ENCODE results near the gene GAB4. TPM values are rescaled to one million over a fixed set of nuclear protein-coding genes. Genes with fewer than 3 reads are reported as not detected.

The GAB4 gene
- total RNA-seq, 6 experiments from 2014 or later: not detected

GRCh38 chr22:16966251-16966650 lies 41.8 kb downstream of the GAB4 start:
- DNase-seq: no peak
- H3K27me3 Mint-ChIP-seq (ENCODE audit: insufficient read depth): peaks cover 1% of the 10 kb centered on the region
- H3K9me3 Mint-ChIP-seq: peaks cover 58% of the 10 kb centered on the region
- H3K4me1 Mint-ChIP-seq (ENCODE audit: low read depth): no peaks in the 10 kb centered on the region
- no peak for TF ChIP-seq CTCF (IDR thresholded peaks at IDR 0.05)
- H3K4me3 Mint-ChIP-seq: no peak overlapping the region
- H3K27ac Mint-ChIP-seq: no peak overlapping the region
- peaks cover 9% of the 10 kb centered on the region for H3K36me3 Mint-ChIP-seq (ENCODE audit: low read depth)

- H3K4me3 Mint-ChIP-seq: no peak overlapping the region
- H3K27me3 Mint-ChIP-seq (ENCODE audit: insufficient read depth): peaks cover 1% of the 10 kb centered on the region
- H3K4me1 Mint-ChIP-seq (ENCODE audit: low read depth): no peaks in the 10 kb centered on the region
- no peak overlapping the region for H3K27ac Mint-ChIP-seq
- H3K9me3 Mint-ChIP-seq: peaks cover 63% of the 10 kb centered on the region
- H3K36me3 Mint-ChIP-seq (ENCODE audit: low read depth): peaks cover 9% of the 10 kb centered on the region
- DNase-seq: no peak
- TF ChIP-seq CTCF (IDR thresholded peaks at IDR 0.05): no peak
These were observed 42.5 kb downstream of the GAB4 start for GRCh38 chr22:16965560-16965959.

- H3K4me1 Mint-ChIP-seq (ENCODE audit: low read depth): no peaks in the 10 kb centered on the region
- no peak overlapping the region for H3K27ac Mint-ChIP-seq
- peaks cover 1% of the 10 kb centered on the region for H3K27me3 Mint-ChIP-seq (ENCODE audit: insufficient read depth)
- no peak for DNase-seq
- H3K9me3 Mint-ChIP-seq: peaks cover 60% of the 10 kb centered on the region
- no peak overlapping the region for H3K4me3 Mint-ChIP-seq
- no peak for TF ChIP-seq CTCF (IDR thresholded peaks at IDR 0.05)
- H3K36me3 Mint-ChIP-seq (ENCODE audit: low read depth): peaks cover 9% of the 10 kb centered on the region
These were observed 42.9 kb downstream of the GAB4 start for GRCh38 chr22:16965083-16965482.

GRCh38 chr22:16964366-16964765 lies 43.7 kb downstream of the GAB4 start:
- peaks cover 60% of the 10 kb centered on the region for H3K9me3 Mint-ChIP-seq
- no peak overlapping the region for H3K4me3 Mint-ChIP-seq
- TF ChIP-seq CTCF (IDR thresholded peaks at IDR 0.05): no peak
- peaks cover 1% of the 10 kb centered on the region for H3K27me3 Mint-ChIP-seq (ENCODE audit: insufficient read depth)
- no peak for DNase-seq
- H3K4me1 Mint-ChIP-seq (ENCODE audit: low read depth): no peaks in the 10 kb centered on the region
- peaks cover 9% of the 10 kb centered on the region for H3K36me3 Mint-ChIP-seq (ENCODE audit: low read depth)
- no peak overlapping the region for H3K27ac Mint-ChIP-seq

GRCh38 chr22:16963189-16963945 lies 44.7 kb downstream of the GAB4 start:
- Mint-ChIP-seq H3K36me3 (ENCODE audit: low read depth) (peaks cover 9% of the 10 kb centered on the region), H3K9me3 (peaks cover 62% of the 10 kb centered on the region)

More at GRCh38 chr22:16963189-16963945, 44.7 kb downstream of the GAB4 start:
- no peak for DNase-seq
- Mint-ChIP-seq H3K4me3 (no peak overlapping the region), H3K4me1 (ENCODE audit: low read depth) (no peaks in the 10 kb centered on the region), H3K27me3 (ENCODE audit: insufficient read depth) (peaks cover 3% of the 10 kb centered on the region), H3K27ac (no peak overlapping the region)
- TF ChIP-seq CTCF (IDR thresholded peaks at IDR 0.05): no peak

Data from HFFc6 (cell line).